HepG2 (cell line): ENCODE measurements around the gene FANCG. TPM values are rescaled to one million over a fixed set of nuclear protein-coding genes. Genes with fewer than 3 reads are reported as not detected.
A peak's percentile ranks its signal among the peaks of the same experiment; 100 is the strongest.

Experiments
- AFF4 ChIP-seq: sonication (generic); formaldehyde crosslinking; IDR thresholded peaks from 2 replicates; pipeline ENCODE4 v1.4.0; 2020; ENCODE audit warnings: missing genetic modification reagents
- IRF9 ChIP-seq: sonication (generic); formaldehyde crosslinking; IDR thresholded peaks from 2 replicates; pipeline ENCODE4 v1.8.0; 2022; ENCODE audit warnings: missing genetic modification reagents, mild to moderate bottlenecking, borderline replicate concordance
- MXD1 ChIP-seq: sonication (generic); formaldehyde crosslinking; IDR thresholded peaks from 2 replicates; pipeline ENCODE4 v1.4.0; 2020; ENCODE audit warnings: mild to moderate bottlenecking, missing genetic modification reagents
- NFAT5 ChIP-seq: sonication (generic); formaldehyde crosslinking; IDR thresholded peaks from 2 replicates; pipeline ENCODE4 v1.4.0; 2020; ENCODE audit warnings: missing genetic modification reagents
- POGK ChIP-seq: sonication (generic); formaldehyde crosslinking; conservative IDR thresholded peaks from 2 replicates; pipeline ENCODE4 v1.8.0; 2022; ENCODE audit warnings: mild to moderate bottlenecking, moderate library complexity, missing genetic modification reagents
- RNF219 ChIP-seq: sonication (generic); formaldehyde crosslinking; IDR thresholded peaks from 2 replicates; pipeline ENCODE4 v1.5.0; 2020; ENCODE audit warnings: mild to moderate bottlenecking, missing genetic modification reagents
- SPEN ChIP-seq: sonication (generic); formaldehyde crosslinking; IDR thresholded peaks from 2 replicates; pipeline ENCODE4 v1.5.1; 2020; ENCODE audit warnings: low read depth, mild to moderate bottlenecking, missing genetic modification reagents
- TSC22D2 ChIP-seq: sonication (generic); formaldehyde crosslinking; IDR thresholded peaks from 2 replicates; pipeline ENCODE4 v1.5.1; 2020; ENCODE audit warnings: missing genetic modification reagents, mild to moderate bottlenecking, borderline replicate concordance
- ZNF251 ChIP-seq: sonication (generic); formaldehyde crosslinking; IDR thresholded peaks from 2 replicates; pipeline ENCODE4 v1.9.0; 2021; ENCODE audit warnings: mild to moderate bottlenecking, missing genetic modification reagents
- ZNF326 ChIP-seq: sonication (generic); formaldehyde crosslinking; IDR thresholded peaks from 2 replicates; pipeline ENCODE4 v1.4.0; 2020; ENCODE audit warnings: missing genetic modification reagents, borderline replicate concordance
- ZNF530 ChIP-seq: sonication (generic); formaldehyde crosslinking; IDR thresholded peaks from 2 replicates; pipeline ENCODE4 v1.5.0; 2020; ENCODE audit warnings: low read depth, mild to moderate bottlenecking, missing genetic modification reagents
- ZNF652 ChIP-seq: IDR thresholded peaks from 2 replicates; pipeline ENCODE4 v1.6.1; 2016; ENCODE audit warnings: low read depth, borderline replicate concordance
- ZNF709 ChIP-seq: sonication (generic); formaldehyde crosslinking; IDR thresholded peaks from 2 replicates; pipeline ENCODE4 v1.5.0; 2020; ENCODE audit warnings: mild to moderate bottlenecking, missing genetic modification reagents
- ZNF773 ChIP-seq: sonication (generic); formaldehyde crosslinking; IDR thresholded peaks from 2 replicates; pipeline ENCODE4 v1.4.0; 2020; ENCODE audit warnings: missing genetic modification reagents, borderline replicate concordance
- ZSCAN31 ChIP-seq: sonication (generic); formaldehyde crosslinking; IDR thresholded peaks from 2 replicates; pipeline ENCODE4 v1.5.0; 2020; ENCODE audit warnings: low read depth, mild to moderate bottlenecking, missing genetic modification reagents
- polyA plus RNA-seq, 8 experiments: library from polyadenylated mRNA; depleted of rRNA in 3 of 8; stranded (reverse) in 7 of 8; unstranded in 1 of 8; fragments of >200 nt; fragmentation: Illumina TruSeq in 4 of 8; extraction: Trizol in 4 of 8; gene quantifications; 2 replicates each; pipeline versions ENCODE4 v1.2.1 to v1.2.3, GENCODE V29; 2011 to 2016; ENCODE audit warnings: low read depth in 4 of 8, missing spikeins in 1 of 8, mixed read lengths in 1 of 8; ENCODE audit not compliant: insufficient read depth in 1 of 8
- total RNA-seq, 5 experiments: library from RNA; depleted of rRNA; stranded (reverse); fragments of >200 nt; fragmentation: Illumina TruSeq; extraction: Trizol; gene quantifications; 2 replicates each; pipeline ENCODE4 v1.2.3, GENCODE V29; 2016; ENCODE audit warnings: low read depth in 1 of 5

FANCG gene
- total and polyA plus RNA-seq, 2 of the 13 experiments (the other 11 are each of a cell fraction or from before 2014, with no cell fraction given) = 14.4 to 45.1 TPM

GRCh38 chr9:35116539-35116897 lies 36.8 kb upstream of the FANCG start (continued):
- TF ChIP-seq POGK (CRISPR knock-in tag) = 0 out of 2 replicates have a peak, but pooled peaks have one; percentile 12
- TF ChIP-seq RNF219 (CRISPR knock-in tag) = no peak
- TF ChIP-seq SPEN (CRISPR knock-in tag) = no peak
- no peak for TF ChIP-seq AFF4 (CRISPR knock-in tag)
- no peak for TF ChIP-seq NFAT5 (CRISPR knock-in tag)
- TF ChIP-seq ZNF709 = no peak
- no peak for TF ChIP-seq IRF9 (CRISPR knock-in tag)
- TF ChIP-seq ZSCAN31 = no peak
- TF ChIP-seq ZNF326 (CRISPR knock-in tag) = no peak
- TF ChIP-seq ZNF773 = no peak
- TF ChIP-seq MXD1 (CRISPR knock-in tag) = 0 out of 2 replicates have a peak, but pooled peaks have one; percentile 16
- no peak for TF ChIP-seq TSC22D2 (CRISPR knock-in tag)
- no peak for TF ChIP-seq ZNF530 (CRISPR knock-in tag)
- TF ChIP-seq ZNF652 (CRISPR knock-in tag) = no peak
- no peak for TF ChIP-seq ZNF251 (CRISPR knock-in tag)
